HL-60 (cell line): ENCODE measurements around the gene BTNL8.

Experiments
- DNase-seq, 2 experiments: peaks; one replicate each; pipeline ENCODE4 v3.0.0-alpha.2; 2010 to 2020; ENCODE audit warnings: low read depth in 1 of 2, low spot score in 1 of 2
- H3K27ac ChIP-seq: fragments of 250-450 bp; sonication (Bioruptor Pico); replicated peaks from 2 replicates; pipeline ENCODE4 v1.5.1; 2020; ENCODE audit warnings: mild to moderate bottlenecking, moderate library complexity
- H3K27me3 ChIP-seq: fragments of 250-450 bp; sonication (Bioruptor Pico); 2 replicates; pipeline ENCODE4 v1.5.1; 2021; ENCODE audit warnings: mild to moderate bottlenecking, moderate library complexity; ENCODE audit not compliant: insufficient read depth, poor library complexity, severe bottlenecking
- H3K4me3 ChIP-seq: replicated peaks from 2 replicates; pipeline ENCODE4 v1.5.1; 2011; ENCODE audit warnings: mild to moderate bottlenecking, control low read depth, low read length; ENCODE audit not compliant: insufficient read depth
- CTCF ChIP-seq: IDR thresholded peaks from one replicate; pipeline ENCODE4 v1.5.1; 2011; ENCODE audit warnings: low read length, control low read depth, inconsistent platforms; ENCODE audit not compliant: insufficient read depth
- GABPA ChIP-seq: IDR thresholded peaks from 2 replicates; pipeline ENCODE4 v1.6.1; 2012; ENCODE audit warnings: low read depth
- POLR2AphosphoS5 ChIP-seq: IDR thresholded peaks from 2 replicates; pipeline ENCODE4 v1.6.1; 2012; ENCODE audit warnings: low read depth
- REST ChIP-seq: IDR thresholded peaks from 2 replicates; pipeline ENCODE4 v1.6.1; 2012; ENCODE audit warnings: low read depth; ENCODE audit not compliant: insufficient replicate concordance
- SPI1 ChIP-seq: IDR thresholded peaks from 2 replicates; pipeline ENCODE4 v1.6.1; 2012; ENCODE audit warnings: low read depth, mild to moderate bottlenecking, borderline replicate concordance

The BTNL8 gene

GRCh38 chr5:180938294-180938693 lies 39.3 kb downstream of the BTNL8 start:
- Histone ChIP-seq H3K27ac (no peak overlapping the region), H3K4me3 (no peak overlapping the region), H3K27me3 (no peaks in the 10 kb centered on the region)
- TF ChIP-seq CTCF (no peak), REST (no peak), GABPA (no peak), POLR2AphosphoS5 (no peak), SPI1 (no peak)
- DNase-seq: no peak

GRCh38 chr5:180950291-180950949 lies 51.5 kb downstream of the BTNL8 start:
- TF ChIP-seq REST: no peak
- no peak for TF ChIP-seq CTCF
- TF ChIP-seq GABPA: no peak
- no peak for TF ChIP-seq POLR2AphosphoS5
- TF ChIP-seq SPI1: no peak

GRCh38 chr5:180959661-180960060 lies 60.7 kb downstream of the BTNL8 start:
- no peak for DNase-seq
- Histone ChIP-seq H3K27ac (no peak overlapping the region), H3K4me3 (no peak overlapping the region), H3K27me3 (no peaks in the 10 kb centered on the region)
- TF ChIP-seq GABPA (no peak), REST (no peak), SPI1 (no peak), POLR2AphosphoS5 (no peak), CTCF (no peak)

More at GRCh38 chr5:180950291-180950949, 51.5 kb downstream of the BTNL8 start:
- Histone ChIP-seq H3K4me3 (no peak overlapping the region), H3K27me3 (no peaks in the 10 kb centered on the region), H3K27ac (no peak overlapping the region)
- DNase-seq: no peak
